ENCODE measurements around the gene DNAH14.
"Not testable (repeated sequence)": the region's sequence is repeated elsewhere in the genome, so short reads cannot be mapped to it uniquely, and the experiment has no call there.

DNAH14 gene

DNA sequence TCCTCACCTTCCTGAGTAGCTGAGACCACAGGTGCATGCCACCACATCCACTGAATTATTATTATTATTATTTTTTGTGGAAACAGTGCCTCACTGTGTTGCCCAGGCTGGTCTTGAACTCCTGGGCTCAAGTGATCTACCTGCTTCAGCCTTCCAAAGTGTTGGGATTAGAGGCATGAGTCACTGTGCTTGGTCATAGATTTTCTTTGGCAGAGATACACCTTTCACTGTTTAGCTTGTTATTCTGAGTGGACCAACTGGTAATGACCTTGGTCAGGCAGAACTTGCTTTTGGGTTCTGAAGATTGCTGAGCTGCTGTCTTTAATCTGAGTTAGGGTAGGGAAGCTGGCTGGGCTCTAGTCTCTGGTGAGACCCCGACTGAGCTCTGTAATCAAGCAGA, 66.8 kb downstream of the DNAH14 start:
- DNase-seq (ENCODE audit: low spot score): no peak

DNA sequence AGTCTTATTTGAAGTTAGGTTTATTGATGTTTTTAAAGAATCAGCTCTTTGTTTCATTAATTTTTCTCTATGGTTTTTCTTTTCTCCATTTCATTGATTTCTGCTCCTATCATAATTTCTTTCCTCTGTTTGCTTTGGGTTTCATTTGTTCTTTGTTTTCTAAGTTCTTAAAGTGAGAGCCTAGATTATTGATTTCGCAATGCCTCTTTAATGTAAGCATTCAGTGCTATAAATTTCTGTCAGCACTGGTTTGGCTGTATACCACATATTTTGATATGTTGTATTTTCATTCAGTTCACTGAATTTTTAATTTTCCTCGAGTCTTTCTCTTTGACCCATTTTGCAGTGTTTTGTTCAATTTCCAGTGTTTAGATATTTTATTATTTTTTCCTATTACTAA, 68.7 kb downstream of the DNAH14 start:
- DNase-seq (ENCODE audit: low spot score): no peak

DNA sequence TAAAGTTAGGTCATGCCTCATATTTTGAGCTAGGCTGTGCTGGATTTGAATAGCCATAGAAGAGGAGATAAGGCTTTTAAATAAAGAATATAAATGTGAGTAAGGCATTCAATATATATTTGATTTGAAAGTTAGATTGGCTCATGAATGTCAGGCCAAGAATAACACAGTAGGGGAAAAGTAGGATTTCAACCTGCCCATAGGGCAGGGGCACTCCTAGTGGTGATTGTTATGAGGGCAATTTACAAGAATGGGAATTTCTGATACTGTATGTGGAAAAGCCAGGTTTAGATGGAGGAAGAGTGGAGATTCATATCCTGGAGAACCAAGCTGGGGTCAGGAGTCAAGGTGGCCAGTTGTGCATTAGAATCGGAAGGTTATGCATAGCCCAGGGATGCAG, 74.9 kb downstream of the DNAH14 start:
- no peak for DNase-seq (ENCODE audit: low spot score)

DNA sequence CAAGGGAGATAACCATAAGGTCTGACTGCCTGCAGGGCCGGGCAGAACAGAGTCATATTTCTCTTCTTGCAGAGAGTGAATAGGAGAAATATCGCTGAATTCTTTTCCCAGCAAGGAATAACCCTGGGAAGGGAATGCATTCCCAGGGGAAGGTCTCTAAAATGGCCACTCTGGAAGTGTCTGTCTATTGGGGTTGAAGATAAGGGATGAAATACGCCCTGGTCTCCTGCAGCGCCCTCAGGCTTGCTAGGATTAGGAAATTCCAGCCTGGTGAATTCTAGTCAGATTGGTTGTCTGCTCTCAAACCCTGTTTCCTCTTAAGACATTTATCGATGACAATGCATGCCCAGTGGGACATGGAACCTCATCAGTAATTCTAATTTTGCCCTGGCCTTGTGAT, 76.9 kb downstream of the DNAH14 start:
- not testable (repeated sequence) for DNase-seq (ENCODE audit: low spot score)

DNA sequence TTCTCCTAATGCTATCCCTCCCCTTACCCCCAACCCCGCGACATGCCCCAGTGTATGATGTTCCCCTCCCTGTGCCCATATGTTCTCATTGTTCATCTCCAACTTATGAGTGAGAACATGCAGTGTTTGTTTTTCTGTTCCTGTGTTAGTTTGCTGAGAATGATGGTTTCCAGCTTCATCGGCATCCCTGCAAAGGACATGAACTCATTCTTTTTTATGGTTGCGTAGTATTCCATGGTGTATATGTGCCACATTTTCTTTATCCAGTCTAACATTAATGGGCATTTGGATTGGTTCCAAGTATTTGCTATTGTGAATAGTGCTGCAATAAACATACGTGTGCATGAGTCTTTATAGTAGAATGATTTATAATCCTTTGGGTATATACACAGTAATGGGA, 78.6 kb downstream of the DNAH14 start:
- DNase-seq (ENCODE audit: low spot score): not testable (repeated sequence)

DNA sequence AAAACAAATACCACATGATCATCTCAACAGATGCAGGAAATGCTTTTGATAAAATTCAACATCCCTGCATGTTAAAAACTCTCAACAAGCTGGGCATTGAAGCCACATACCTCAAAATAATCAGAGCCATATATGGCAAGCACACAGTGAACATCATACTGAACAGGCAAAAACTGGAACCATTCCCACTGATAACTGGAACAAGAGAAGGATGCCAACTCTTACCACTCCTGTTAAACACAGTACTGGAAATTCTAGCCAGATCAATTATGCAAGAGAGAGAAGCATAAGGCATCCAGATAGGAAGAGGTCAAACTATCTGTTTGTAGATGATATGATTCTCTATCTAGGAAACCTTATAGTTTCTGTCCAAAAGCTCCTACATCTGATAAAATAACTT, 91.6 kb downstream of the DNAH14 start:
- DNase-seq (ENCODE audit: low spot score): no peak

DNA sequence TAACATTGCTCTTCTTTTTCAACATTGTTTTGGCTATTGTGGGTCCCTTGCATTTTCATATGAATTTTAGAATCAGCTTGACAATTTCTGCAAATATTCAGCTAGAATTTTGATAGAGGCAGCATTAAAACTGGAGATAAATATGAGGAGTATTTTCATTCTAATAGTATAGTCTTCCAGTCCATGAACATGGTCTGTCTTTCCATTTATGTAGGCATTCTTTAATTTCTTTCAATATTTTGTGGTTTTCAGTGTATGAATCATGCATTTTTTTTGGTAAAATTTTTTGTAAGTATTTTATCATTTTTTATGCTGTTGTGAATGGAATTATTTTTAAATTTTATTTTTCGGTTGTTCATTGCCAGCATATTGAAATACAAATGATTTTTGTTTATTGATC, 97.2 kb downstream of the DNAH14 start:
- no peak for DNase-seq (ENCODE audit: low spot score)

DNA sequence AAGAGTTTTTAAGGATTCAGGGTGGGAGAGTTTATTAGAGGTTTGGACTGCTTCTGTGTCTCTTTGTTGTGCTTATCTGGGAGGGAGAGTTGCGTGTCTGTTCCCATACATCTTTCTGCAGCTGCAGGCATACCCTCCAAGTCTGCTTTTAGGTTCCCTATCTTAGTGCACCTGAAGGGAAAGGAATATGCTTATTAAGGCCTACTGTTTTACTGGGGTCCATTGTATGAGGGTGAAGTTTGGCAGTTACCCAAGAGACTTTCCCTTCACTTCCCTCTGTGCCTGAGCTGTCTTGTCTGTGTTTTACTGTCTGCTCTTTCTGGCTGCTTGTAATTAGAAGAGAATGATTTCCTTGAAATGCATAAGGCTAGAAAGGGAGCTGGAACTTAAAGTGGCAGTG, 107.0 kb downstream of the DNAH14 start:
- not testable (repeated sequence) for DNase-seq (ENCODE audit: low spot score)

DNA sequence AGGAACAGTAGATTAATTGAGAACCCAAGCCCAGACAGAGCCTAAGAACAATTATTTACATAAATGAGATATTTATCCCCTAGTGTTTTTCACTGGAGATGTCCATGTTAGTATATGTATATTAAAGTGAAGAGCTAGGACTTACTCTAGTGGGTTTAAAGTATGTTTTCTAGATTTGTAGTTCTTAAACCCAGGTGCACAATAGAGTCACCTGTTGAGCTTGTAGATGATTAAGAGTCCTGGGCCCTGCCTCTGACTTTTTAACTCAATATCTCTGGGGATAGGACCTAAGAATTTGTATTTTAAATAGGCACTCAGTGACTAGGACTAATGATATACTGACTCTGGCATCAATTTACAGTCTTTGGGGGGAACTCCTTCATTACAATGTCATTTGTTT, 112.8 kb downstream of the DNAH14 start:
- no peak for DNase-seq (ENCODE audit: low spot score)

DNA sequence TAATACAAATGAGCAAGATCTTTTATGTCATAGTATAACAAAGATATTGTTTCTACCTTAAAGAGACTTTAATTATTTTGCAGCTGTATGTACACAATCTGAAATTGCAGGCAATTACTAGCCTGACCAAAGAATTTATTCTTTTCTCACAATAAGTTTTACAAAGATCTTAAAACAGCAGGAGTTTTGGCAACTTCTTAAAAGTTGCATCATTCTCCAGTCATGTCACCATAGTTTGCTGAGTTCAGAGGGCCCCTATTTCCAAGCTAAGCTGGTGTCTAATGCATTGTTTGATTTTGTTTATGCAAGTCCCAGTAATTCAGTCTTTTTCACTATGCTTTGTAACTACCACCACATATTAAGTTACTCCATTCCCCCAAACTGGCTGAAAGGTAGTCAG, 114.8 kb downstream of the DNAH14 start:
- DNase-seq (ENCODE audit: low spot score): no peak

DNA sequence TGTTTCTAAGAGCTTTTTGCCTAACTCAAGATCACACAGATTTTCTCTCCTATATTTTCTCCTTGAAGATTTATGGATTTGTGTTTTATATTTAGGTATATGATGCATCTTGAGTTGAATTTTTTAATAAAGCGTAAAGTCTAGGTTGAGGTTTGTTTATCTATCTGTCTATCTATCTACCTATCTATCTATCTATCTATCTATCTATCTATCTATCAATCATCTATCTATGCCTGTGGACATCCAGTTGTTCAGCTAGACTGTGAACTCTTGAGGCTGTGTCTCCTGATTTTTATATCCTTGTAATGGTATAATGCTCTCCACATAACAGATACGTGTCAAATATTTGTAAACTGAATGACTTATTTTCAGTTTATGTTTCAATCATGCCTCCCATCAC, 120.1 kb downstream of the DNAH14 start:
- DNase-seq (ENCODE audit: low spot score): no peak

DNA sequence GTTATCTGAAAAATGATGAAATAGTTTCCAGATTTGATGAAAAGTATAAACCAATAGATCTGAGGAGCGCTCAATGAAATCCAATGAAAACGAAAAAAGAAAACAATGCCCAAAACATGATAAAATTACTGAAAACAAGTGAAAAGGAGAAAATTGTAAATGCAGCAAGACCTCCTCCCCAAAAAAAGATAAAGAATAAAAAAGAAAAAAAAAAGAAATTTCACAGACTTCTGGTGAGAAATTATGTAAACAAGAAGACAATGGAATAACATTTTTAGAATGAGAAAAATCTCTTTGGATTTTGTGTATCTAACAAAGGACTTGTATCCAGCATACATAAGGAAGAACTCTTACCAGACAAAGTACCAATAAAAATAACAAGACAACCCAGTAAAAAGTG, 134.2 kb downstream of the DNAH14 start:
- DNase-seq (ENCODE audit: low spot score): no peak

DNA sequence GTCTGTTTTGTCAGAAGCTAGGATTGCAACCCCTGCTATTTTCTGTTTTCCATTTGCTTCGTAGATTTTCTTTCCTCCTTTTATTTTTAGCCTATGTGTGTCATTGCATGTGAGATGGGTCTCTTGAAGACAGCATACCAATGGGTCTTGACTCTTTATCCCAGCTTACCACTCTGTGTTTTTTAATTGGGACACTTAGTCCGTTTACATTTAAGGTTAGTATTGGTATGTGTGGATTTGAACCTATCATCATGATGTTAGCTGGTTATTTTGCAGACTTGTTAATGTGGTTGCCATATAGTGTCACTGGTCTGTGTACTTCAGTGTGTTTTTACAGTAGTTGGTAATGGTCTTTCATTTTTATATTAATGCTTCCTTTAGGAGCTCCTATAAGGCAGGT, 141.5 kb downstream of the DNAH14 start:
- DNase-seq (ENCODE audit: low spot score): no peak

DNA sequence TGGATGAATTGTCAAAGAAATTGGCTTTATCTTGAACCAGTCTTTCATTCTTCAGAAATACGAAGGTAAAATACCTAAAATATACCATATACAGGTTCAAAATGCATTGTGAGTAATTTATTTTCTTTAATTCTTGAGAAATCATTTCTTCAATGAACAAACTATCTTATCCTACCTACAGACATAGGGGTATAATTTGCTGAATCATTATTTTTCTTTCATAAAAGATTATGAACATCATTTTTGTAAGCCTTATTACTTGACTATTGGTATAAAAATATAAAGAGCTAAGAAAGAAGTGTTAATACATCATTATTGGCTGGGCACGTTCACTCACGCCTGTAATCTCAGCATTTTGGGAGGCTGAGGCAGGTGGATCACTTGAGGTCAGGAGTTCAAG, 167.7 kb downstream of the DNAH14 start:
- no peak for DNase-seq (ENCODE audit: low spot score)

DNA sequence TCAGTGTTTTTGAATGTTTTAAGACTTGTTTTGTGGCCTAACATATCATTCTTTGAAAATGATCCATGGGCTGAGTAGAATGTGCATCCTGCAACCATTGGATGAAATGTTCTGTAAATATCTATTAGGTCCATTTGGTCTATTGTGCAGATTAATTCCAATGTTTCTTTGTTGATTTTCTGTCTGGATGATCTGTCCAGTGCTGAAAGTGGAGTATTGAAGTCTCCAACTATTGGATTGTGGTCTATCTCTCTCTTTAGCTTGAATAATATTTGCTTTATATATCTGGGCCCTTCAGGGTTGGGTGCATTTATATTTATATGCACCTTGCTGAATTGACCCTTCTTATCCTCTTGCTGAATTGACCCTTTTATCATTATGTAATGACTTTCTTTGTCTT, 181.5 kb downstream of the DNAH14 start:
- DNase-seq (ENCODE audit: low spot score): no peak

DNA sequence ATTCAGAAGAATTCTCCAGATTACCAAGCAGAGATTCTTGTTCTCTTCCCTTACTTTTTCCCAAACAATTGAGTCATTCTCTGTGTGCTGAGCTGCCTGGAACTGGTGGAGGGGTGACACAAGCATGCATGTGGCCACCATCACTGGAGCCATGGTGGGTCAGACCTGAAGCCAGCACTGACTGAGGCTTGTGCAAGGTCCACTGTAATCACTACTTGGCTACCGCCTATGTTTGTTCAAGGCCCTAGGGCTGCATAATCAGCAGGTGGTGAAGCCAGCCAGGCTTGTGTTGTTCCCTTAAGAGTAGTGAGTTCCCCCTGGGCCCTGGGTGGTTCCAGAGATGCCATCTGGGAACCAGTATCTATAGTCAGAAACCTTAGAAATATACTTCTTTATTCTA, 183.8 kb downstream of the DNAH14 start:
- DNase-seq (ENCODE audit: low spot score): no peak

DNA sequence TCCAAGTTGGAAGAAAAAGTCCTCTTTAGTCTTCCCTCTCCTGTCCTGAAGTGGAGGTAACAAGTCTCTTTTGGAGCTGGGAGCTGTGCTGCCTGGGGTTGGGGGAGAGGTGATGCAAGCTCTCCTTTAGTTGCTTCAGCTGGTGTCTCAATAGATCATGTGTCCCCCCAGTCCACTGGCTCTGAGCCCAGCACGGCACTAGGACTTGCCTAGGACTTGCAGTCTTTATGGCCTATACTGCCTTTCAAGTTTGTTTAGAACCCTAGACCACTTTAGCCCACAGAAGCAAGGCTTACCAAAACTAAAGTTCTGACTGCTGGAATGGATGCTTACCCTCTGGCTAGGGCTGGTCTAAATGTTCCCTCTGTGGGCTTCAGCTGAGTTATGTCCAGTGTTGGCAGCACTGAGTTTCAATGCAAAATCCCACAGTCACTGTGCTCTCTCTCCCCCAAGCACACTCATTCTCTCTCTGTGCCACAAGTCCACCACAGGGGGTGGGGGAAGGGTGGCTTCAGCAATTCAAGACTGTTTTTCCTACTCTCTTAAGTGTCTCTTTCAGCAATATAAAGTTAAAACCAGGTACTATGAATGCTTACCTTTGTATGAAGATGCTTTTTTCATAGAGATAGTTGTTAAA, 185.0 kb downstream of the DNAH14 start:
- no peak for DNase-seq (ENCODE audit: low spot score)

DNA sequence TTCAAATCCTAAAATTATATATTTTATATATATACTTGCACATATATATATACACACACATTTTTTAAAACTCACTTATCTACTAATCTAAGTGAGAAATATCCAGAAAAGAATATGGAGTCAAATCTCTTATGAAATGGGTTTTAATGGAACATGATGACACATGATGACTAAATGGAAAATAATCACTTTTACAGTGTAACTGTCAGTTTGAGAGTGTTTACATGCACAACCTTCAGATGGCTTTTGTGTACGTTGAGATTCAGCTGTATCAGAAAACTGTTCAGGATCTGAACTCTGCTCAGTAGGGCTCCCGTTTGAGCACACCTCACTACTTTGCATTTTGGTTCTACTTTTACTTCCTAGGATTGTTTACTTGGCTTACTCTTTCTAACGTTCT, 189.8 kb downstream of the DNAH14 start:
- no peak for DNase-seq (ENCODE audit: low spot score)

DNA sequence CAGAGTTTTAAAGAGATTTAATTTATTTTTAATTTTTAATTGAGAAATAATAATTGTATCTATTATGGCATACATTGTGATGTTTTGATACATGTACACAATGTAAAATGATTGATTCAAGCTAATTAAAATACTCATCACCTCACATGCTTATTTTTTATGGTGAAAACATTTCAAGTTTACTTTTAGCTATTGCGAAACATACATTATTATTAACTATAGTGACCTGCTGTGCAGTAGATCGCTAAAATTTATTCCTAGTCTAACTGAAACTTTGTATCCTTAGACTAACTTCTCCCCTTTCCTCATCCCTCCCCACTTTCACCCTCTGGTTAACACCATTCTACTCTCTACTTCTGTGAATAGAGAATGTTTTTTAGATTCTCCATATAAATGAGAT, 191.6 kb downstream of the DNAH14 start:
- DNase-seq (ENCODE audit: low spot score): no peak

DNA sequence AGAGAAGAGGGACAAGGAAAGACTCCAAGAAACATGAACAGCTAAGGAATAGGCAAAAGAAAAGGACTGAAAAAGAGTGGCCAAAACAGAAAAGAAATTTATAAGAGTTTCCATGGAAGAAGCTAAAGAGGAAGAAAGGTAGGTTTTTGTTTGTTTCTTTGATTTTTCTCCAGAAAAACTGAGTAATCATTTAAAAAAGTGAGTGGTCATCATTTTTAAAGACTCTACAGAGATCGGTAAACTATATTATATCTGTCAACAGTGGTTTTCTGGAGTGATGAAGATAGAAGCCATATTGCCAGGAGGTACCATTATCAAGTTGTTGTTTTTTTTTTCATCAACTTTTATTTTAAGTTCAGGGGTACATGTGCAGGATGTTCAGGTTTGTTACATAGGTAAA, 202.4 kb downstream of the DNAH14 start:
- DNase-seq (ENCODE audit: low spot score): no peak

DNA sequence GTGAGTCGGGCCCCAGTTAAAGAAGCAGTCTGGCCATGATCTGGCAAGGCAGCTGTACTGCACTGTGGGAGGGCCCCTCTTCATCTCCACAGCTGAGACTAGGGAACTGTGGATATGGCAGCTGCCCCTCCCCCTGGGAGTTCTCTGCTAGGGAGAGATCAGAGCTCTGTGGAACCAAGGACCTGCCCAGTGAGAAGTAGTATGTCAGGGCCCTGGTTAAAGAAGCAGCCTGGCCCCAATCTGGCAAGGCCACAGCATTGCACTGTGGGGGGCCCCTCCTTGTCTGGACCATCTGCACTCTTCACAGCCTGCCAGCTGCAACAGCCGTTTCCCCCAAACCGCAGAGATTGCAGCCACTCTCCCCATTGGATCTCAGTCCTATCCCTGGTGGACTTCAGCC, 208.5 kb downstream of the DNAH14 start:
- no peak for DNase-seq (ENCODE audit: low spot score)

DNA sequence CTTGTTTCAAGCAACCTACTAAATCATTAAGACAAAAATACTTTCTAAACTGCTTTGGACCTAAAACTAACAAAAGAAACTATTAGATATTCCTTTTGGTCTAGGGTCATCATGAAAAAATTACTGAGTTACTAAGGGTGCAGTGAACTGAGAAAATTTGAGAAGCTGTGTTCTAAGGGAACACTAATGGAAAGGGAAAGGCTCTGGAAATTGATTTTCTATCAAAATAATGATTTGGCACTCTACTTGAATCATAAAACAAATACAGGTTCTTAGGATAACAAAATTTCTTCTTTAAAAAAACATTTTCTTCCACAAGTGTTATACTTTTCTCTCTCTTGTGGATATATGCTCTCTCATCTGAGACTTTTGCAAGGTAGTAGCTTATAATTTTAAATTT, 213.5 kb downstream of the DNAH14 start:
- no peak for DNase-seq (ENCODE audit: low spot score)

DNA sequence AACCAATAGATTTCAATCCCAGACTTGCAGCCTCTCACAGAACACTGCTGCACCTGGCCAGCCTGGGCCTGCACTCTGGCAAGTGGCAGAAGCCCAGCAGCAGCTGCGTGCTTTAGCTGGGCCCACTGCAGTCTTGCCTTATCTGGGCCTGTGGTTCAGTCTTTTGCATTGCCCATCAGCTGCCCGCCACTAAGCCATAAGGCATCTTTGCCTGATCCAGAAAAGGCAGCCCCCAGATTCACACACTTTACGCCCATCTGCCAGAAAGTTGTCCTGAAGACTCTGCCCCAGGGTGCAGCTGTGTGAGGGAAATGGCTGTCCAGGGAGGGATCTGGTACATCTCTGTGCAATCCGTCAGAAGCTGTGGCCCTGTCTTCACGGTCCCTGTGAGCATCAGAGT, 217.0 kb downstream of the DNAH14 start:
- DNase-seq (ENCODE audit: low spot score): no peak

DNA sequence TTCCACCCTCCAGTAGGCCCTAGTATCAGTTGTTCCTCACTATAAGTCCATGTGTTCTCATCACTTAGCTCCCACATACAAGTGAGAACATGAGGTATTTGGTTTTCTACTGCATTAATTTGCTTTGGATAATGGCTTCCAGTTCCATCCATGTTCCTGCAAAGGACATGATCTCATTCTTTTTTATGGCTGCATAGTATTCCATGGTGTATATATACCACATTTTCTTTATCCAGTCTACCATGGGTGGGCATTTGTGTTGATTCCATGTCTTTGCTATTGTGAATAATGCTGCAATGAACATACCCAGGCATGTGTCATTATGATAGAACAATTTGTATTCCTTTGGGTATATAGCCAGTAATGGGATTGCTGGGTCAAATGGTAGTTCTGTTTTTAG, 218.3 kb downstream of the DNAH14 start:
- not testable (repeated sequence) for DNase-seq (ENCODE audit: low spot score)

DNA sequence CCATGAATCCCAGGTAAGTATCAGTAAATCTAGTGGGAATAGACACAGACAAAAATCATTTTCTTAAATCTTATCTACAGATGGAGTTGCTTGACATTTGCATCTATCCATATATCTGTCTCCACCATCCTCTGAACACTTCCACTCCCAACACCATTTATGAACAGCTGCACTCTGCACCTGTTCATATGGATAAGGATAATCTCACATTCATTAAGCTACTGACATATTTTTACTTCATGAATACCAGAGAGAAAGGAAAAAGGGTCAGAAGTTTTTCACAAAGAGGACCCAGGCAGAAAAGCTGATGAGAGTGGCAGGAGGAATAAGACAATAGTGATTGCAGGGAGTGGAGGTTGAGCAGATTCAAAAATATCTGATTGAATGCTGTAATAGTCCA, 222.6 kb downstream of the DNAH14 start:
- DNase-seq (ENCODE audit: low spot score): no peak

All from hematopoietic multipotent progenitor cell treated with erythropoietin and hydrocortisone succinate and interleukin-3 and kit ligand, for 17 days (in vitro differentiated cells).